ENCODE results near the gene ASIC1. TPM values are rescaled to one million over a fixed set of nuclear protein-coding genes. Genes with fewer than 3 reads are reported as not detected.

ASIC1 gene
- total RNA-seq (1 to 10 TPM; 3.5 to 6.9 (median 5.2) TPM), polyA plus RNA-seq (1 to 10 TPM in 2 of 3 donors, not detected in 1; 1.3 to 1.6 TPM)

DNA sequence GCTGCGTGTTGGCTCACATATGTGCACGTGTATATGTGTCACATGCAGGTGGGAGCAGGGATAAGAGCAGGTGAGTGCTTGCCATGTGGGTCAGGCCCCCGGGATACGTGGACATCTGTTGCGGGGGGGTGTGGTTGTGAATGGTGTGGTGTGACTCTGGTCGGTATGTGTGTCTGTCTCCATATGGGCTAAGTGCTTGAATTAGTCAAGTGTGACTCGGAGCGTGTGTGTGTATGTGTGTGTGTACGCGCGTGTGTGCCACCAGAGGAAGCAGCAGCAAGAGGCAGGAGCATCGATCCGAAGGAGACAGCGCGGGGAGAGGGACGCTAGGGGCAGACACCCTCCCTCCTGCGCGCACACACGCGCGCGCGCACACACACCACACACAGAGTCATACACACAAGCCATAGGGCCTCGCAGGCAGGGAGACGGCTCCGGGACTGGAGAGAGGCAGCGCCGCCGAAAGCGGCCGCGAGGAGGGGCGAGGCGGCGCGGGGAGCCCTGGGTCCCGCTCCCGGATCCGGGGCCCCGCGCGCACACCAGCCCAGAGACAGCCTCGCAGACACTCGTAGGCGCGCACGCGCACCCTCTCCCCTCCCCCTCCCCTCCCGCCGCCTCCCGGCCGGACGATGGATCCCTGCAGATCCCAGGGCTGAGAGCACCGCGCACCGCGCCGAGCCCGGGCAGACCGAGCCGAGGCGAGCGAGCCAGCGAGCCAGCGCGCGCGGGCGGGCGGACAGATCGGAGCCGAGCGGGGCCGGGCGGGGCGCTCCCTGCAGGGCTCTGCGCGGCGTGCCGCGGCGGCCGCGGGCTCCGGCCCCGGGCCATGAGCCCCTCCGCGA lies at the start of gene ASIC1:
ASIC1 (plus strand) TSS at position 597 of the 842 bp plus-strand sequence. CDS start 1,171 bp downstream, outside the sequence.
- Histone ChIP-seq H3K4me3 (peak within 1 kb of the TSS; percentile 61 to 75 (median 68)), H3K9me3 (no peaks in the 10 kb centered on the region), H3K27ac (peak within 1 kb of the TSS; percentile 64 to 82 (median 77)), H3K27me3 (no peaks in the 10 kb centered on the region), H3K36me3 (peaks cover 0 to 8% (median 0%) of the 10 kb centered on the region in 4 donors), H3K4me1 (peaks cover 0 to 30% (median 25%) of the 10 kb centered on the region in 4 donors)
- intact Hi-C loops (cut with DNase I) = loop anchor here (1.0 to 2.0 kb wide), 3 partner anchors 18 to 90 kb away; no protein-coding TSS in a partner anchor
- peak; percentile 88 for DNase-seq
- no peak for TF ChIP-seq EP300 (IDR thresholded peaks at IDR 0.05)
- TF ChIP-seq POLR2A (IDR thresholded peaks at IDR 0.05) = no peak
- TF ChIP-seq, protein P1, sequence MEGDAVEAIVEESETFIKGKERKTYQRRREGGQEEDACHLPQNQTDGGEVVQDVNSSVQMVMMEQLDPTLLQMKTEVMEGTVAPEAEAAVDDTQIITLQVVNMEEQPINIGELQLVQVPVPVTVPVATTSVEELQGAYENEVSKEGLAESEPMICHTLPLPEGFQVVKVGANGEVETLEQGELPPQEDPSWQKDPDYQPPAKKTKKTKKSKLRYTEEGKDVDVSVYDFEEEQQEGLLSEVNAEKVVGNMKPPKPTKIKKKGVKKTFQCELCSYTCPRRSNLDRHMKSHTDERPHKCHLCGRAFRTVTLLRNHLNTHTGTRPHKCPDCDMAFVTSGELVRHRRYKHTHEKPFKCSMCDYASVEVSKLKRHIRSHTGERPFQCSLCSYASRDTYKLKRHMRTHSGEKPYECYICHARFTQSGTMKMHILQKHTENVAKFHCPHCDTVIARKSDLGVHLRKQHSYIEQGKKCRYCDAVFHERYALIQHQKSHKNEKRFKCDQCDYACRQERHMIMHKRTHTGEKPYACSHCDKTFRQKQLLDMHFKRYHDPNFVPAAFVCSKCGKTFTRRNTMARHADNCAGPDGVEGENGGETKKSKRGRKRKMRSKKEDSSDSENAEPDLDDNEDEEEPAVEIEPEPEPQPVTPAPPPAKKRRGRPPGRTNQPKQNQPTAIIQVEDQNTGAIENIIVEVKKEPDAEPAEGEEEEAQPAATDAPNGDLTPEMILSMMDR (IDR thresholded peaks at IDR 0.05) = peak in 1 of 4 experiments; percentile 33
- WGBS, 2 donors = 0 to 1% methylated on average over 88 of the region's 88 CpGs

DNA sequence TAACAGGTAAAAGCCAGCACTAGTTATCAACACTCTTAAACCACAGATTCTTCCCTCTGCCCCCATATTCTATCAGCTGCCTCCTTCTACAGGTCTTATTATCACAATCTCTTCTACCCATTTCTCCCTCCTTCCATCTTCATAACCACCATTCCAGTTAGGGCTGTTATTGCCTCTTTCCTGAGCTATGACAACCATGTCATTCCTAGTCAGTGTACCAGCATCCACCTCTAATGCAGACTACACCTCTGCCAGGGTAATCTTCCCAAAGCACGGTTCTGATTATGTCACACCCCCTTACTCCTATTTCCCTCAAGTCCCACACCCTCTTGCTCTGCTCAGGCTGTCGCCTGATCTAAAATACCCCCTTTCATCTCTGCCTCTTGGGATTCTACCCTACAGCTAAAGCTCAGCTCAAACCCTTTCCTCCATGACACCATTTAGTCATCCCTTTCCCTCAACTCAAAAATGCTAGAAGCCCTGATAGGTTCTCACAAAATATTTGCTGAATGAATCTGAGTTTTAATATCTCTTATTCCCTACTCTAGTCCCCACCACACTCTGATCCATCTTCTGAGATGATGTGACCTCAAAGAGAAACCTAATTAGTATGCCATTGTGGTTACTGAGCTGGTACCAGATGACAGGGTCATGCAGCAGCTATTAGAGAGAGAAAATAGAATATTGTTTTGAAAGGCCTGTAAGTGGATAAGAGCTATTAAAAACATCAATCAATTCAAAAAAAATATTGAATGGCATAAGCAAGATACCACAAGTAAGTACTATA lies 43.8 kb upstream of the ASIC1 start:
- no peak for DNase-seq
- TF ChIP-seq POLR2A (IDR thresholded peaks at IDR 0.05) = no peak
- TF ChIP-seq, protein P1 (IDR thresholded peaks at IDR 0.05) = no peak
- no peak for TF ChIP-seq POLR2AphosphoS5 (IDR thresholded peaks at IDR 0.05)
- TF ChIP-seq EP300 (IDR thresholded peaks at IDR 0.05) = no peak
- 79 to 88% methylated on average over 2 of the region's 2 CpGs for WGBS, 2 donors
- H3K4me1 ChIP-seq = peaks cover 0 to 19% (median 17%) of the 10 kb centered on the region in 4 donors
- H3K27ac ChIP-seq = no peak overlapping the region
- no peaks in the 10 kb centered on the region for H3K27me3 ChIP-seq
- no peaks in the 10 kb centered on the region for H3K9me3 ChIP-seq
- intact Hi-C loops (cut with DNase I) = no loop called here
- peaks cover 0 to 13% (median 0%) of the 10 kb centered on the region in 4 donors for H3K36me3 ChIP-seq
- no peak overlapping the region for H3K4me3 ChIP-seq

DNA sequence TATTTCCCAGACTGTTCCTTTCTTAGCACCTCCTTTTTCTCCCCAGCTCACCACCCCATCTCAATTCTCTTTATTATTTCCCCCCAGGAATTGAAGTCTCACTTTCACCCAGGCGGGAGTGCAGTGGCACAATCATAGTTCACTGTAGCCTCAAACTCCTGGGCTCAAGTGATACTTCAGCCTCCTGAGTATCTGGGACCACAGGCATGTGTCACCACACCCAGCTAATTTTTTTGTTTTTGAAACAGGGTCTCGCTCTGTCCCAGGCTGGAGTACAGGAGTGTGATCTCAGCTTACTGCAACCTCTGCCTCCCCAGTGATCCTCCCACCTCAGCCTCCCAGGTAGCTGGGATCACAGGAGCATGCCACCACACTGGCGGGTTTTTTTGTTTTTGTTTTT lies 43.1 kb upstream of the ASIC1 start:
- no peaks in the 10 kb centered on the region for H3K9me3 ChIP-seq
- H3K27me3 ChIP-seq = no peaks in the 10 kb centered on the region
- DNase-seq = no peak
- peaks cover 0 to 13% (median 0%) of the 10 kb centered on the region in 4 donors for H3K36me3 ChIP-seq
- 93 to 96% methylated on average over 3 of the region's 3 CpGs for WGBS, 2 donors
- no peak overlapping the region for H3K4me3 ChIP-seq
- peaks cover 0 to 19% (median 17%) of the 10 kb centered on the region in 4 donors for H3K4me1 ChIP-seq
- H3K27ac ChIP-seq = no peak overlapping the region
- intact Hi-C loops (cut with DNase I) = no loop called here
- TF ChIP-seq EP300 (IDR thresholded peaks at IDR 0.05) (no peak), POLR2A (IDR thresholded peaks at IDR 0.05) (no peak), POLR2AphosphoS5 (IDR thresholded peaks at IDR 0.05) (no peak)
- TF ChIP-seq, protein P1 (IDR thresholded peaks at IDR 0.05) = no peak

DNA sequence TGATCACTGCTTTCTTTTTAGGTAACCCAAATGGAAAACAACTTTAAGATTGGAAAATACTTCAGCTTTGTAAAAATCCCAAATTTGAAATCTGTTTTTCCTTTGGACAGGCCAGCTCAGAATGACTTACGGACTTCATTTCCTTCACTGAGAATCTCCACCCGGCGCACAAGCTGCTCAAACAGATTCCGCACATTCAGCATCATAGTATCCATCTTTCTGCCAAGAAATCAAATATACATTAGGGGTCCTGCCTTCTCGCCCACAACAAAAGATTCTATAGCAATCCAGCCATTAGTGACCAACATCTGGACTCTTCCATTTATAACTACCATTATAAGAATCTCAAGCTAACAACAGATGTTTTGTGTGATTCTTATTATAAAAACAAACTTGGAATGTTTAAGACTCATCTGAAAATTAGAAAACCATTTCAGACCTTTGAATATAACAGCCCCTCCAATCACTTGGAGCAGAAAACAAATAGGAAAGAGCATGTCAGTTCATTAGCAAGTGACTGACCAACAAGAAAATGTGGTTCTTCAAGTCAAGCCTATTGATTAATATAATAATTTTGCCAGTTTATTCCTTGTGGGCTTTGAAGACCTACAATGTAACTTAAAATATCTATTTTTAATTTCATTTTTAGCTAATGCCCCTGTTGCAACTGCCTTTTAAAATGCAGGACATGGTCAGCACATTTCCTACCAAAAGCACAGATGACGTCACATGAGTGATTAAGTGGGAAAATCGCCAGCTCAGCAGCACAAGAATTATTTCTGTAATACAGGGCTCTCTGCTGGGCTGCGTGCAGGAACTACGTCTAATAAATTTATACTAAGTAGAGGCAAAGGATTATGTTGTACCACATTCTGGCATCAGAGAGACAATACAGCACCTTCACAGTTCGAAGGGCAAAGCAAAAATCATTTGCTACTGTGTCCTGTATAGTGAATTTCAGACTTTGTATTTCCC lies 40.6 kb upstream of the ASIC1 start:
- no peak overlapping the region for H3K4me3 ChIP-seq
- H3K27ac ChIP-seq = peak overlapping the region; percentile 61 to 68 (median 64)

More for the DNA sequence above, 40.6 kb upstream of the ASIC1 start:
- DNase-seq = peak; percentile 92
- Histone ChIP-seq H3K4me1 (peaks cover 0 to 30% (median 21%) of the 10 kb centered on the region in 4 donors), H3K27me3 (no peaks in the 10 kb centered on the region), H3K9me3 (no peaks in the 10 kb centered on the region), H3K36me3 (peaks cover 0 to 13% (median 0%) of the 10 kb centered on the region in 4 donors)
- TF ChIP-seq POLR2A (IDR thresholded peaks at IDR 0.05) (no peak), POLR2AphosphoS5 (IDR thresholded peaks at IDR 0.05) (peak in 3 of 4 donors; percentile 28 to 47 (median 30)), EP300 (IDR thresholded peaks at IDR 0.05) (no peak)
- intact Hi-C loops (cut with DNase I) = no loop called here
- 72 to 85% methylated on average over 10 of the region's 10 CpGs for WGBS, 2 donors
